AG09309 (cell line): ENCODE results near the gene TANC2.

Experiments
- DNase-seq: peaks from one replicate; pipeline ENCODE4 v3.0.0-alpha.2; 2010; ENCODE audit warnings: low read depth
- H3K4me3 ChIP-seq: 2 replicates; pipeline ENCODE4 v1.5.1; 2011; ENCODE audit warnings: mild to moderate bottlenecking, low read depth, low read length, moderate library complexity; ENCODE audit not compliant: control insufficient read depth
- CTCF ChIP-seq: IDR thresholded peaks from 2 replicates; pipeline ENCODE4 v1.5.1; 2011; ENCODE audit warnings: mild to moderate bottlenecking, low read depth, low read length, inconsistent platforms; ENCODE audit not compliant: insufficient read depth, control insufficient read depth; ENCODE audit errors: missing control alignments

Gene TANC2

GRCh38 chr17:62937606-62938005, 28.4 kb upstream of the TANC2 start:
- no peak overlapping the region for H3K4me3 ChIP-seq
- no peak for DNase-seq
- no peak for TF ChIP-seq CTCF

GRCh38 chr17:62941358-62941991, 24.6 kb upstream of the TANC2 start:
- no peak for DNase-seq
- no peak overlapping the region for H3K4me3 ChIP-seq
- no peak for TF ChIP-seq CTCF

- no peak overlapping the region for H3K4me3 ChIP-seq
- TF ChIP-seq CTCF = no peak
- DNase-seq = no peak
These were observed 17.7 kb upstream of the TANC2 start for GRCh38 chr17:62948370-62948769.

- no peak overlapping the region for H3K4me3 ChIP-seq
- DNase-seq = no peak
- TF ChIP-seq CTCF = no peak
These were observed 17.0 kb upstream of the TANC2 start for GRCh38 chr17:62949036-62949435.

DNA sequence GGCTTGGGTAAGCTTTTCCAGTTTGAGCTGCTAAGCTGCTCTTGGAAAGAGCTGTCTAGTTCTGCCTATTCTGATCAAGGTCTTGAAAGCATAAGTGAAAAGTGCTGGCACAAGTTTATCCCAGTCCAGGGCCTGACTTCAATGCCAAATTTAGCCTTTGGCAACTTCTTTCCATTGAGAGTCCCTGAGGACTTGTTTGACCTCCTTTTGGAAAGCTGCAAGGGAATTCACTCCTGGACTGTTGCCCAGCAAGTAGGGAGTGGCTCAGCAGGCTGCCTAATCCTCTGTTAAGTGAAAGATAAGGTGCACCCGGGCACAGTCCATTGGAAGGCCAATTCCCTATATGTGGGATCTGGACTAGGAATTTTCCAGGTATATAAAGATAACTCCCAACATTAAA, 16.0 kb upstream of the TANC2 start:
- peak; percentile 76 for DNase-seq
- no peak for TF ChIP-seq CTCF
- H3K4me3 ChIP-seq = no peak overlapping the region

DNA sequence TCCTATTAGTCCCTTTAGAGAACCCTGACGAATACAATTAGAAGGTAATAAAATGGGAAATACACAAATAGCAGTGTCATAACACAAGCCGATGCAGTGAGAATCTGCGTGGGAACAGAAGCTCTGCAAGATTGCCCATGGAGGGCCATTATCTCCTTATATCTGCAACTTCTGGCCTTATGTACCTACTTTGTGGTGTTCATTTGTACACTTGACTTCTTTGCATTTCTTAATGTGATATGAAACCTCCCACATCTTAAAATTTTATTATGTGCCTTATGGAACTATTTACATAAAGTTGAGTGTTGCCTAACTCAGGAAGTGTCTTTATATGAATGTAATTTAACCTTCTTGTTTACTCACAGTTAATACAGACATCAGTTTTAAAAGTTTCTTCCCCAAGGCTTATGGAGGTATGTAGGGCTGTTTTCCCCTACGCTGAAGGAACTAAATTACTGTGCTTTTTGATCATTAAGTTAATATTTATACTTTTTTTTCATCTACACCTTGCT, 10.1 kb upstream of the TANC2 start:
- no peak for DNase-seq
- H3K4me3 ChIP-seq = no peak overlapping the region
- no peak for TF ChIP-seq CTCF
